Measurements from ENCODE around the gene CCS.
"Not testable (repeated sequence)": the region's sequence is repeated elsewhere in the genome, so short reads cannot be mapped to it uniquely, and the experiment has no call there.

Gene CCS

GRCh38 chr11:66581261-66581660 is 11.7 kb upstream of the CCS start:
- FAIRE-seq (no peak), DNase-seq (ENCODE audit: insufficient read length, low spot score) (no peak)
- TF ChIP-seq CTCF (IDR thresholded peaks at IDR 0.05; ENCODE audit: insufficient read depth, missing control alignments): no peak

- FAIRE-seq; DNase-seq (ENCODE audit: insufficient read length, low spot score): not testable (repeated sequence)
Measured at GRCh38 chr11:66582565-66583147, 10.3 kb upstream of the CCS start.

GRCh38 chr11:66585447-66585846 is 7.5 kb upstream of the CCS start:
- FAIRE-seq; DNase-seq (ENCODE audit: insufficient read length, low spot score): not testable (repeated sequence)

GRCh38 chr11:66586136-66586535 is 6.8 kb upstream of the CCS start:
- TF ChIP-seq CTCF (IDR thresholded peaks at IDR 0.05; ENCODE audit: insufficient read depth, missing control alignments): no peak
- FAIRE-seq (no peak), DNase-seq (ENCODE audit: insufficient read length, low spot score) (no peak)

- DNase-seq (ENCODE audit: insufficient read length, low spot score): not testable (repeated sequence)
Measured at GRCh38 chr11:66589315-66589714, 3.7 kb upstream of the CCS start.

GRCh38 chr11:66589996-66590675 is 2.8 kb upstream of the CCS start:
- TF ChIP-seq CTCF (IDR thresholded peaks at IDR 0.05; ENCODE audit: insufficient read depth, missing control alignments): no peak
- DNase-seq (ENCODE audit: insufficient read length, low spot score) (no peak), FAIRE-seq (no peak)

More at GRCh38 chr11:66589315-66589714, 3.7 kb upstream of the CCS start:
- not testable (repeated sequence) for FAIRE-seq

GRCh38 chr11:66591175-66591574 is 1.8 kb upstream of the CCS start:
- no peak for FAIRE-seq
- TF ChIP-seq CTCF (IDR thresholded peaks at IDR 0.05; ENCODE audit: insufficient read depth, missing control alignments): no peak
- no peak for DNase-seq (ENCODE audit: insufficient read length, low spot score)

- DNase-seq (ENCODE audit: insufficient read length, low spot score): no peak
- TF ChIP-seq CTCF (IDR thresholded peaks at IDR 0.05; ENCODE audit: insufficient read depth, missing control alignments): no peak
- no peak for FAIRE-seq
Measured at GRCh38 chr11:66593303-66593635, 284 bp downstream of the CCS start.

- FAIRE-seq (no peak), DNase-seq (ENCODE audit: insufficient read length, low spot score) (no peak)
- TF ChIP-seq CTCF (IDR thresholded peaks at IDR 0.05; ENCODE audit: insufficient read depth, missing control alignments): no peak
Measured at GRCh38 chr11:66593650-66594049, 665 bp downstream of the CCS start.
